Right renal cortex interstitium (tissue), 3 donors: ENCODE measurements around the gene SRPK1. TPM values are rescaled to one million over a fixed set of nuclear protein-coding genes. Genes with fewer than 3 reads are reported as not detected.

Source experiments
- DNase-seq, 3 donors: peaks; one replicate each; pipeline ENCODE4 v3.0.0-alpha.2; 2013; ENCODE audit warnings: low read depth in 3 of 3, low spot score in 2 of 3
- polyA plus RNA-seq, 3 donors: library from polyadenylated mRNA; unstranded; fragments of 120-200 nt; gene quantifications; one replicate each; pipeline ENCODE4 v1.2.1, GENCODE V29; 2013; ENCODE audit not compliant: insufficient read length in 3 of 3

SRPK1 gene
- polyA plus RNA-seq, 3 donors: 47.8 to 52.2 (median 50.1) TPM

- DNase-seq: no peak
Observed at GRCh38 chr6:35831257-35832007, 89.5 kb downstream of the SRPK1 start.

GRCh38 chr6:35829306-35829705 lies 91.6 kb downstream of the SRPK1 start:
- DNase-seq: no peak

GRCh38 chr6:35824552-35825192 lies 96.2 kb downstream of the SRPK1 start:
- DNase-seq: no peak

- DNase-seq: no peak
Observed at GRCh38 chr6:35823601-35824000, 97.3 kb downstream of the SRPK1 start.

- no peak for DNase-seq
Observed at GRCh38 chr6:35817515-35817914, 103.4 kb downstream of the SRPK1 start.

GRCh38 chr6:35811699-35811995 lies 109.3 kb downstream of the SRPK1 start:
- no peak for DNase-seq

- DNase-seq: no peak
Observed at GRCh38 chr6:35810971-35811698, 109.8 kb downstream of the SRPK1 start.

- no peak for DNase-seq
Observed at GRCh38 chr6:35809809-35810208, 111.1 kb downstream of the SRPK1 start.

- DNase-seq: no peak
Observed at GRCh38 chr6:35808688-35809087, 112.2 kb downstream of the SRPK1 start.

- DNase-seq: peak; percentile 18 to 51 (median 37)
Observed at GRCh38 chr6:35804996-35805736, 115.7 kb downstream of the SRPK1 start, which contains the start of gene LHFPL5. TSS of gene LHFPL5 (plus strand) at chr6:35805352. CDS start at chr6:35805671, 319 bp downstream.

GRCh38 chr6:35801148-35801547 lies 119.8 kb downstream of the SRPK1 start:
- DNase-seq: no peak

- DNase-seq: no peak
Observed at GRCh38 chr6:35798706-35799105, 122.2 kb downstream of the SRPK1 start.

GRCh38 chr6:35797837-35798526 lies 122.9 kb downstream of the SRPK1 start:
- DNase-seq: no peak

- DNase-seq: no peak
Observed at GRCh38 chr6:35796236-35796635, 124.7 kb downstream of the SRPK1 start.

- DNase-seq: no peak
Observed at GRCh38 chr6:35795453-35796071, 125.3 kb downstream of the SRPK1 start.

GRCh38 chr6:35794536-35795452 lies 126.1 kb downstream of the SRPK1 start:
- DNase-seq: no peak

GRCh38 chr6:35790683-35791082 lies 130.2 kb downstream of the SRPK1 start:
- no peak for DNase-seq

- no peak for DNase-seq
Observed at GRCh38 chr6:35788423-35788982, 132.4 kb downstream of the SRPK1 start.
